IPS-NIHi7 (cell line): ENCODE results near the gene DNTTIP2.
"Not testable (repeated sequence)": the region's sequence is repeated elsewhere in the genome, so short reads cannot be mapped to it uniquely, and the experiment has no call there.

Experiments used
- DNase-seq: peaks from one replicate; pipeline ENCODE4 v3.0.0; 2012; ENCODE audit warnings: mixed read lengths; ENCODE audit errors: extremely low spot score

The DNTTIP2 gene

DNA sequence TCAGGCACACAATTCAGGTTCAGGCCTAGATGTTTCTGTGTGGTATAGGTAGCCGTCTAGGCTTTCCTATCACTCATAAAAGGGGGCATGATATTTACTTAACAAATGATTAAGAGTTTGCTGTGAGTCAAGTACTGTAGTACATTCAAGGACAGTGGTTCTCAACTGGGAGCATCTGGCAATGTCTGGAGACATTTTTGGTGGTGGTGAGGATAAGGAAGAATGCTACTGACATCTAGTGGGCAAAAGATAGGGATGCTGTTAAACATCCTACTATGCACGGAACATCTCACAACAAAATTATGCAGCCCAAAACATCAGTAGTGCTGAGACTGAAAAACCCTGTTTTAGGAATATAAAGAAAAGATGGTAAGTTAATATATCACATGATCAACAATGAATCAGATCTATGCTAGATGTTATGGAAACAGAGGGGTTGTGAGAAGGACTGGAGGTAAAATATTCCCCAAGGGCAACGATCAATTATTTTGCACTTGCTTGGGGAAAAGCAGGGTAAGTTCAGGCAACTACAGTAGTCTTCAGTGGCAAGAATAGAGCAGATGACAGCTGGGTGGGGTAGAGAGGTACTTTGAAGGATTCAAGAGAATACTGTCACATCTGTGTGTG, 4.9 kb downstream of the DNTTIP2 start:
- DNase-seq = peak; percentile 20

GRCh38 chr1:93871366-93871765, 7.6 kb downstream of the DNTTIP2 start:
- no peak for DNase-seq

DNA sequence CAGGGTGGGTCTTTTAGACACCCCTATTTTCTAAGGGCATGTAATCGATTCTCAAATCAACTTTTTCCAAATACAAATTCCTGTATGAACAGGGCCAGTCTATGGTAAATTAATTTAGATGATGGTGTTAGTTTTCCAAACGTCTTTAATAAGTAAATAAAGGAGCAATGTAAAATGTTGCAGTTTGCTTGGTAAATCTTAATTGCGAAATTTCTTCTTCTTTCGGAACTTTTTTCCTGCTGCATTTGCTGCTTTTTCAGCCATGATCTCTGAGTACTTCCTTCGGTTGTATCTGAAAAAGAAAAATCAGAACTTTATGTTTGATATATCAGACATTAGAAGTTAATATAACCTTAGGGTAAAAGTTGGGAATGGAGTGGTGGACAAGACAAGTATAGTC, 9.4 kb downstream of the DNTTIP2 start:
- no peak for DNase-seq

- DNase-seq = not testable (repeated sequence)
Observed at GRCh38 chr1:93868492-93868891, 10.5 kb downstream of the DNTTIP2 start.

DNA sequence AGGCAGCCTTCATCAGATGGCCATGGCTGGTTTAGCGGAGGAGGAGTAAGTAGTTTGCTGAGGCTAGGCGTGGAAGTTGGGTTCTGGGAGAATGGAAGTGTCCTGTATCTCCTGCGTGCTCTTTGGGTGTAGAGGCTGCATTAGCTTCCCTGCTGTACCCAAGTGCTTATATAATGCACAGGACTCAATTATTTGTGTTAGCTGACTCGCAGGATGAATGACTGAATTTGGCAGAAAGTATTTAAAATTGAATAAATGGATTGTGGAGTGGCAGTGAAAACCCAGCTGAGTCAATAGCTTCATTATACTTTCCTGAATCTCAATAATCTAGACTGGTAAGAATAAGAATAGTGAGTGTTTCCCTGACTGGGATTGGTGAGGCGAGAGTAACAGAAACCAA, 13.8 kb downstream of the DNTTIP2 start:
- DNase-seq = no peak

DNA sequence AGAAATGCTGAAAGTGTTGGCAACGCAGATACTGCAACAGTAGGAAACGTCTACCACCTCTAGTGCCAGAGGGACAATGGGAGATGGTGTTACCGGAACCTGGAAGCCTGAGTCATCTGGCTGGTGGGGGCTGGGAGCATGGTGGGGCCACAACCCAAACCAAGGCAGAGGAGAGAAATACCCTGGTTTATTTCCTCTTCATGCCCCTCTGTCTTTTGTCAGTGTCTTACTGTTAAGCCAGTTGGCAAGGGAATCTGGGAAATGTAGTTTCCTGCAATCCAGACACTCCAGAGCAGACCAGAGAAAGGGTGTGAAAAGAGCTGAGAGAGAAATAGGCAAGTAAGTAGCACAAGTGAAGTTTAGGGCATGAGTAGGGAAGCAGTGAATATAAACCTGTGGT, 14.8 kb downstream of the DNTTIP2 start:
- DNase-seq = no peak

DNA sequence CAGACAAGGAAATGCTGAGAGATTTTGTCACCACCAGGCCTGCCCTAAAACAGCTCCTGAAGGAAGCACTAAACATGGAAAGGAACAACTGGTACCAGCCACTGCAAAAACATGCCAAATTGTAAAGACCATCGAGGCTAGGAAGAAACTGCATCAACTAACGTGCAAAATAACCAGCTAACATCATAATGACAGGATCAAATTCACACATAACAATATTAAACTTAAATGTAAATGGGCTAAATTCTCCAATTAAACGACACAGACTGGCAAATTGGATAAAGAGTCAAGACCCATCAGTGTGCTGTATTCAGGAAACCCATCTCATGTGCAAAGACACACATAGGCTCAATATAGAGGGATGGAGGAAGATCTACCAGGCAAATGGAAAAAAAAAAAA, 21.4 kb downstream of the DNTTIP2 start:
- not testable (repeated sequence) for DNase-seq

DNA sequence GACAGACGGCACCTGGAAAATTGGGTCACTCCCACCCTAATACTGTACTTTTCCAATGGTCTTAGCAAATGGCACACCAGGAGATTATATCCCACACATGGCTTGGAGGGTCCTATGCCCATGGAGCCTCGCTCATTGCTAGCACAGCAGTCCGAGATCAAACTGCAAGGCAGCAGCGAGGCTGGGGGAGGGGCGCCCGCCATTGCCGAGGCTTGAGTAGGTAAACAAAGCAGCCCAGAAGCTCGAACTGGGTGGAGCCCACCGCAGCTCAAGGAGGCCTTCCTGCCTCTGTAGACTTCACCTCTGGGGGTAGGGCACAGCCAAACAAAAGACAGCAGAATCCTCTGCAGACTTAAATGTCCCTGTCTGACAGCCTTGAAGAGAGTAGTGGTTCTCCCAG, 23.0 kb downstream of the DNTTIP2 start:
- not testable (repeated sequence) for DNase-seq

DNA sequence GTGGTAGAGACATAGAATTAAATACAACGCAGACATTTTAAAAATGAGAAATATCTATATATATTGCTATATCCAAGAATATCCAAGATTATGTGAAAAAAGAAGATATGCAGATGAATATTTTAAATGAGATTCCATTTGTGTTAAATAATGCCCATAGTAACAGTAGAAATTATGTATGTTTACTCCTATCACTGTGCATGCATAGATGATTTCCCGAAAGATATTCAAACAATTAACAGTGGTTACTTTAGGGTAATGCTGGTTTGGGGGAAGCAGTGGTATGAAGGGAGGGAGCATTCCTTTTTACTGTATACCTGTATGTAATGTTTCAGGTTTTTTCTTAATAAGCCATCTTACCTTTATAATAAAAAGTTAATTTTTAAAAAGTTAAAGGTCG, 25.1 kb downstream of the DNTTIP2 start:
- DNase-seq = no peak

GRCh38 chr1:93851878-93852277, 27.1 kb downstream of the DNTTIP2 start:
- no peak for DNase-seq

DNA sequence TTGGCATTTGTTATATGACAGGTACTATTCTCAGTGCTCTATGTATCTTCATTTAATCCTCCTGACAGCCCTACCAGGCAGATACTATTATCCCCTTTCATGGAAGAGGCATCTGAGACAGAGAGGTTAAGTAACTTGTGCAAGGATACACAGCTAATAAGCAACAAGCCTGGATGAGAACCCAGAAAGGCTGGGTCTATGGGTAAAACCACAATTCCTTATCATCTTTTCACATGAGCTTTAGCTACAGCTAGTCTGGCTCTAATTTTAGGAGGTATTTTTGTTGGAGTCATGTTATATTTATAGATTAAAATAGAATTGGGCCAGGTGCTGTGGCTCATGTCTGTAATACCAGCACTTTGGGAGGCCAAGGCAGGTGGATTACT, 27.7 kb downstream of the DNTTIP2 start:
- DNase-seq = no peak

GRCh38 chr1:93850687-93851326, 28.2 kb downstream of the DNTTIP2 start:
- not testable (repeated sequence) for DNase-seq

DNA sequence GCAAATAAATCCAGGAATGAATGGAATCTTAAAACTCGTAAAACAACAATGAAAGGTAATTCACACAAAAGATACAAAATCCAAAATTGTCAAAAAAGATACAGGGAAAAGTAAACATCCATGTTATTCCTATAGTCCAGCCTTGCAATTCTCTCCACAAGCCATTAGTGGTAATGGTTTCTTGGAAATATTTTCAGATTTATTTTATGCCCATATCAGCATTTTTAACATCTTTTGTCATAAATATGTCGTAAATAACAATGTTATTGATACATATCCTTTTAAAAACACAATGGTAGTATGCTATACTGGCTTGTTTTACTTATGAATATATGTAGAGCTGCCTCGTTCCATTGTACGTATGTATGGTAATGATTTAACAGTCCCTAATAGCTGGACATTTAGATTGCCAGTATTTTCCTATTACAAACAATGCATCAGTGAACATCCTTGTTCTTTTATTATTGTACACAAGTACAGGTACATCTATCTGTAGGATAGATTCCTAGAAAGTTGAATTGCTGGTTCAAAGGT, 30.6 kb downstream of the DNTTIP2 start:
- no peak for DNase-seq

GRCh38 chr1:93847811-93848288, 31.2 kb downstream of the DNTTIP2 start:
- DNase-seq = peak; percentile 45

DNA sequence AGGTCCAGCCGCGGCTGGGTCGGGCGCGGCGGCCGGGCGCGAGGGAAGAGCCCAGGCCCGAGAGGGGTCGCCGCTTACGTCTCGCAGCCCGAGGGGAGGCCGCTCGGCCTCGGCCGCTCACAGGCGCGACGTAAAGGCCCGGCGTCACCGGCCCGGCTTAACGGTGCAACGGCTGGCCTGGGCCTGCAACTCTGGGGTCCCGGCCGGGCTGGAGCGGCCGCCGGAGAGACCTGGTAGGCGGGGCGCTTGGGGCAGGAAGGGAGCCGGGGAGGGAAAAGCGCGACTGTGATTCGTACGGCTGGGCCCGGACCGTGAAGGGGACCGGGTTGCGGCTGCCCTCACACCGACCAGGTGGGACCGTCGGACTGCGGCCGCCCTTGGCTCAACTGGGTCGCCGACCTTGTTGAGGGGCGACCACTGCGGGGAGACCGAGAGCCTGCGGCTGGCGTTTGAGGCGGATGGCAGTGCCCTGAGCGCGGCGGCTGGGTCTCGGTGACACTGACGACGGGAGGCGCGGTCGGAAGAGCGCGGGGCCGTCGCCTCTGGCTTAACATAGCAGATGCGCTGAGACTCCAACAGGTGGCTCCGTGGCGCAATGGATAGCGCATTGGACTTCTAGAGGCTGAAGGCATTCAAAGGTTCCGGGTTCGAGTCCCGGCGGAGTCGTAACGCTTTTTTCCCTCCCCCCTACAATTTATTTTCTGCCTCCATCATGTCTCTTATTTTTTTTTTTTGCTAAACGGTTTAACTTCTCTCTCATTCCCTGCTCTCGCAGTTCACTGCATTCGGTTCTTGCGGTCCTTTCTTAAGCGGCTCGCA, 31.8 kb downstream of the DNTTIP2 start:
- peak; percentile 81 for DNase-seq

- peak; percentile 81 for DNase-seq
Observed at GRCh38 chr1:93846206-93846991, 32.6 kb downstream of the DNTTIP2 start.

DNA sequence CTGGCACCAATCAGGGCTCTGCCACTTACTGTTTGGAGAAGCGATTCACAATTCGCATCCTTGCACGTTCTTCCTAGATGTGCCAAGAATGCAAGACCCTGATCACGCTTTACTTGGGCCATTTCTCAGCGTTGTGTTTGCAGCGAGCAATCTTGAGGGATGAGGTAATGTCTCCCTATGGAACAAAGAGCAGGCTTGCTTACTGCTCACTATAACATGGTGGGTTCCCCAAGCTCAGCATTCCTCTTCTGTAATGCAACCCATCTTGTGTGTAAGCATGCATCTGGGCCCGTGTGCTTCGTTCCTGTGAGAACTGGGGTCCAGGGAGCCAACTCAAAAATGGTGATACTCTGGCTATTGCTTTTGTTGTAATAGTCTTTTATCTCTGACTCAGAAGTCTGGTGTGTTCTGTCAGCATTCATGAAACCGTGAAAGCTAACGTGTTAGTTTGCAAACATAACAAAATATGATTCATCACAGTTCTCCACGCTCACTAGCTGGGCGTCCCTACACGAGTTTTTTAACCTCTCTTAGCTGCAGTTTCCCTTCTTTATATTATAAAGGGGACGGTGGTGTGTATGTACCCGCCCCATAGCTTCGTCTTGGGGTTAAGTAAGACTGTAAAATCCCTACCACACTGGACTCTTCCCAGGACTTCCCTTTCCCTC, 33.3 kb downstream of the DNTTIP2 start:
- no peak for DNase-seq

DNA sequence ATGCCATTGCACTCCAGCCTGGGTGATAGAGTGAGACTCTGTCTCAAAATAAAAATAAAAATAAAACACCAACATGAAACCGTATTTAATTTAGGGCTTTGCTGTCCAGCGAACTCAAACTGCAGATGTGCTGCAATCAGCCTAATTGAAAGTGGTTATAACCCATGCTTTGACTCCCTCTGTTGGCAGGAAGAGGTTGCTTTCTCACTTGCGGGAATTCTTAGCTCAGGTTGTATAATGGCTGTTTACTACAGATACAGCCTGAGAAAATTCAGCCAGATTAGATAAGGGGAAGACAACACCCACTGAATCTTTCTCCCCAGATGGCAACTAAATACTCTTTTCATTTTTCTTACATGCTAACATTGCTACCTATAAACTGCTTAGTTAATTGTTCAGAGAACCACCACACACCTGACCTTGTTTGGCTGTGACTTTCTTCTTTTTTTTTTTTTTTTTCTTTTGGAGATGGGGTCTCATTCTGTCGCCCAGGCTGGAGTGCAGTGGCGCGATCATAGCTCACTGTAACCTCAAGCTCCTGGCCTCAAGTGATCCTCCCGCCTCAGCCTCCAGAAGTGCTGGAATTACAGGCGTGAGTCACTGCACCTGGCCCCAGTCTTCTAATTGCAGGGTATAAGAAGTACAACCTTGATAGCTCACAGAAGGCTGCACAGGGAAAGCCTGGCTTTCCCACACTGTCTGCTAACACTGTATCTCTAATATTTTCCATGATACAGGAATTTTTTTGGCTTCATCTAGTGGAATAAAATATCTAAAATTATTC, 34.6 kb downstream of the DNTTIP2 start:
- peak; percentile 79 for DNase-seq

DNA sequence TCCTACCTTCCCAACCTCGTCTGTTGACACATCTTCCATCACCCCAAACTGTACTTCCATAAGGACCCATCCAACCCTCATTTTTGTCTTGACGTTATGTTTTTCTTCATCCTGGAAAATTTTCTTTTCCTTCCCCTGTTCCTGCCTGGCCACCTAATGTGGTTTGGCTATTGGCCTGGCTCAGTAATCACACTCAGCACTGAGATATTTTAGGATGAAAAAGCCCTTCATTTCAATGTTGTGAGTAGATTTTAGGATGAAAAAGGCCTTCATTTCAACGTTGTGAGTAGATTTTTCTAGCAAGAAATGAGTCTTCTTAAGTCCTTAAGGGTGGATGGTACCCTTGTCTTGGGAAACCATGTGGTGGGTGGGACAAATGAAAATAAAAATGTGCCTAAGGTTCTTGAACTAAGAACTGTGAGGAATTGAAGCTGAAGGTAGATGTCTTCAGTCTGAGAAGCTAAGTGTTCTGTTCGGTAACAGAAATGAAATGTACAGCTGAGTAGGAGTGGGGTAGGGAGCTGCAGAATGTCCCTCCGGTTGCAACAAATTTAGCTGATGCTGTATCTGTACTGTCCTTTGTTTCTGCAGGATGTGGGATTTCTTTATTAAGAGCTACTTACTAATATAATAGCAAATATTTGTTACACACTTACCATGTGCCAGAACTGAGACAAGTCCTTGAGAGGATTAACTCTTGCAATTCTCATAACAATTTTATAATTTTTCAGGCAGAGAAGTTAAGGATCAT, 36.1 kb downstream of the DNTTIP2 start:
- no peak for DNase-seq

- no peak for DNase-seq
Observed at GRCh38 chr1:93841771-93842170, 37.2 kb downstream of the DNTTIP2 start.
